Measurements from ENCODE around the gene NAALAD2. TPM values are rescaled to one million over a fixed set of nuclear protein-coding genes. Genes with fewer than 3 reads are reported as not detected.
"Not testable (repeated sequence)": the region's sequence is repeated elsewhere in the genome, so short reads cannot be mapped to it uniquely, and the experiment has no call there.

Gene NAALAD2
- total RNA-seq, 2 experiments from 2014 or later, result not detected

DNA sequence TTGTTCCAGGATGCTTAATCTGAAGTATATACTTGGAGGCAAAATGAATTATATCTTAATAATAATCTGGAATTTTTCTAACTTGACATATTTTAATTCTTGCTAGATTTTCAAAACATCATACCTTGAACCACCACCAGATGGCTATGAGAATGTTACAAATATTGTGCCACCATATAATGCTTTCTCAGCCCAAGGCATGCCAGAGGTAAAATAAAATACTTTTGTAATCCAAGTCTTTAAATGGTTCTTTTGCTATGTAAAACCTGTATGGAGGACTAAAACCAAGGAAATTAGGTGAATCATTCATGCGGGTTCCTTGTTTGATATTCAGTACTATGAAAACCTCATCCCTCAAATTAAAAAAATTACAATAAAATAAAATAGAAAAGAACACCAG lies 14.4 kb downstream of the NAALAD2 start:
- Mint-ChIP-seq H3K27ac (no peak overlapping the region), H3K36me3 (ENCODE audit: low read depth) (no peaks in the 10 kb centered on the region), H3K9me3 (no peaks in the 10 kb centered on the region), H3K27me3 (ENCODE audit: low read depth) (peaks cover 14% of the 10 kb centered on the region), H3K4me1 (ENCODE audit: low read depth) (no peaks in the 10 kb centered on the region), H3K4me3 (no peak overlapping the region)
- intact Hi-C loops (cut with micrococcal nuclease), result no loop called here
- DNase-seq, result no peak
- CTCF ChIA-PET, result no interaction called here

GRCh38 chr11:90166982-90167573 lies 32.6 kb downstream of the NAALAD2 start:
- H3K36me3 Mint-ChIP-seq (ENCODE audit: low read depth); H3K27me3 Mint-ChIP-seq (ENCODE audit: low read depth); H3K4me1 Mint-ChIP-seq (ENCODE audit: low read depth); H3K27ac Mint-ChIP-seq; H3K4me3 Mint-ChIP-seq; DNase-seq; intact Hi-C loops (cut with micrococcal nuclease); CTCF ChIA-PET; H3K9me3 Mint-ChIP-seq: not testable (repeated sequence)

DNA sequence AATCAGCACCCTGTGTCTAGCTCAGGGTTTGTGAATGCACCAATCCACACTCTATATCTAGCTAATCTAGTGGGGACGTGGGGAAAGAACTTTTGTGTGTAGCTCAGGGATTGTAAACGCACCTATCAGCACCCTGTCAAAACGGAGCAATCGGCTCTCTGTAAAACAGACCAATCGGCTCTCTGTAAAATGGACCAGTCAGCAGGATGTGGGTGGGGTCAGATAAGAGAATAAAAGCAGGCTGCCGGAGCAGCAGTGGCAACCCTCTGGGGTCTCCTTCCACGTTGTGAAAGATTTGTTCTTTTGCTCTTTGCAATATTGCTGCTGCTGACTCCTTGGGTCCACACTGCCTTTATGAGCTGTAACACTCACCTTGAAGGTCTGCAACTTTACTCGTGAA lies 33.2 kb downstream of the NAALAD2 start:
- CTCF ChIA-PET; H3K9me3 Mint-ChIP-seq; H3K36me3 Mint-ChIP-seq (ENCODE audit: low read depth); H3K4me1 Mint-ChIP-seq (ENCODE audit: low read depth); intact Hi-C loops (cut with micrococcal nuclease); H3K4me3 Mint-ChIP-seq; H3K27ac Mint-ChIP-seq; DNase-seq; H3K27me3 Mint-ChIP-seq (ENCODE audit: low read depth): not testable (repeated sequence)

- H3K4me1 Mint-ChIP-seq (ENCODE audit: low read depth), result no peaks in the 10 kb centered on the region
- no peak for DNase-seq
- no peaks in the 10 kb centered on the region for H3K36me3 Mint-ChIP-seq (ENCODE audit: low read depth)
- no peak overlapping the region for H3K4me3 Mint-ChIP-seq
- no peaks in the 10 kb centered on the region for H3K9me3 Mint-ChIP-seq
- CTCF ChIA-PET, result no interaction called here
- intact Hi-C loops (cut with micrococcal nuclease), result no loop called here
- peaks cover 7% of the 10 kb centered on the region for H3K27me3 Mint-ChIP-seq (ENCODE audit: low read depth)
- no peak overlapping the region for H3K27ac Mint-ChIP-seq
These were observed 34.1 kb downstream of the NAALAD2 start for GRCh38 chr11:90168571-90168970.

GRCh38 chr11:90171359-90171758 lies 36.9 kb downstream of the NAALAD2 start:
- H3K27me3 Mint-ChIP-seq (ENCODE audit: low read depth), result peaks cover 2% of the 10 kb centered on the region
- DNase-seq, result no peak
- H3K27ac Mint-ChIP-seq, result no peak overlapping the region
- no peaks in the 10 kb centered on the region for H3K9me3 Mint-ChIP-seq
- no peaks in the 10 kb centered on the region for H3K4me1 Mint-ChIP-seq (ENCODE audit: low read depth)
- intact Hi-C loops (cut with micrococcal nuclease), result no loop called here
- H3K4me3 Mint-ChIP-seq, result no peak overlapping the region
- no peaks in the 10 kb centered on the region for H3K36me3 Mint-ChIP-seq (ENCODE audit: low read depth)
- CTCF ChIA-PET, result no interaction called here

DNA sequence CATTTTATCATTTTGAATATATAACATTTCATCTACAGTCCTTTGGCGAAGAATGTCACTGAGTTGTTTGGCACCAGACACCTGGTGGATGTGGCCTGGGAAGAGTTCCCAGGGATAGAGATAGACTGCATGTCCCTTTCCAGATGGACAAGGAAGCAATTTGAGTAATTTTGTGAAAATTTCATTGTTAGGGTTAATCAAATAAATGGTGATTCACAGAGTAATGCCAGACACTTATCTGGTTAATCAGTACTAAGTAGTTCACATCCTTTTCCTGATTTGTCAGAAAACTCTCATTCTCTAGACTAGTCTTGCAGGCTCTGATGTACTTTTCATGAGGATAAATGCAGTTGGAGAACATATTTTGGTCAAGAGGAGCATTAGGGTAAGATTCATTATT lies 41.6 kb downstream of the NAALAD2 start:
- peaks cover 8% of the 10 kb centered on the region for H3K27me3 Mint-ChIP-seq (ENCODE audit: low read depth)
- CTCF ChIA-PET, result interaction anchor here (1.0 kb wide), 1 partner anchor 29 kb away, joined by 3 read pairs; no protein-coding TSS in a partner anchor
- no peaks in the 10 kb centered on the region for H3K9me3 Mint-ChIP-seq
- H3K36me3 Mint-ChIP-seq (ENCODE audit: low read depth), result no peaks in the 10 kb centered on the region
- intact Hi-C loops (cut with micrococcal nuclease), result no loop called here
- no peak for DNase-seq
- no peak overlapping the region for H3K27ac Mint-ChIP-seq
- H3K4me3 Mint-ChIP-seq, result no peak overlapping the region
- no peaks in the 10 kb centered on the region for H3K4me1 Mint-ChIP-seq (ENCODE audit: low read depth)

GRCh38 chr11:90178751-90179150 lies 44.3 kb downstream of the NAALAD2 start:
- H3K27me3 Mint-ChIP-seq (ENCODE audit: low read depth), result peaks cover 7% of the 10 kb centered on the region
- DNase-seq, result no peak
- no peaks in the 10 kb centered on the region for H3K36me3 Mint-ChIP-seq (ENCODE audit: low read depth)
- no peak overlapping the region for H3K27ac Mint-ChIP-seq
- H3K4me1 Mint-ChIP-seq (ENCODE audit: low read depth), result no peaks in the 10 kb centered on the region
- H3K4me3 Mint-ChIP-seq, result no peak overlapping the region
- CTCF ChIA-PET, result no interaction called here
- intact Hi-C loops (cut with micrococcal nuclease), result no loop called here
- no peaks in the 10 kb centered on the region for H3K9me3 Mint-ChIP-seq

DNA sequence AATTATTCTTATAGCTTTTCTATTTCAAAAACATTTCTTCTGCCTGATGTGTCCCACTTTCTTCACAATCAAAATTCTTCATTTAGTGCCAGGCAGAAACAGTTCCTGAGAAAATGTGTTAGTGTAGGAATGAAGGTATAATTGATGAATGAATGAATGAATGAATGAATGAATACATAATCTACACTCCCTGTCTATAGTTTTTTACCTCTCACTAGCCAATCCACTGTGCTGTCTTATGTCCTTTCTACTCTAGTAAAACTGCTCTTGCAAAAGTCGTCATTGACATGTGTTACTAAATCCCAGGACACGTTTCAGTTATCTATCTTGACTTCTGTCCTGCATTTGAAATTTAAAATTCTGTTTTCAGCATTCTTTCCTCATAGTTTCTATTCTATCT lies 45.5 kb downstream of the NAALAD2 start:
- no peak for DNase-seq
- Mint-ChIP-seq H3K4me3 (no peak overlapping the region), H3K4me1 (ENCODE audit: low read depth) (no peaks in the 10 kb centered on the region), H3K9me3 (no peaks in the 10 kb centered on the region), H3K36me3 (ENCODE audit: low read depth) (no peaks in the 10 kb centered on the region), H3K27me3 (ENCODE audit: low read depth) (peaks cover 6% of the 10 kb centered on the region), H3K27ac (no peak overlapping the region)
- CTCF ChIA-PET, result interaction anchor here (0.6 kb wide), 1 partner anchor 195 kb away, joined by 3 read pairs; no protein-coding TSS in a partner anchor
- intact Hi-C loops (cut with micrococcal nuclease), result no loop called here

- DNase-seq, result no peak
- H3K9me3 Mint-ChIP-seq, result no peaks in the 10 kb centered on the region
- no peaks in the 10 kb centered on the region for H3K27me3 Mint-ChIP-seq (ENCODE audit: low read depth)
- intact Hi-C loops (cut with micrococcal nuclease), result no loop called here
- H3K4me3 Mint-ChIP-seq, result no peak overlapping the region
- H3K27ac Mint-ChIP-seq, result no peak overlapping the region
- peaks cover 15% of the 10 kb centered on the region for H3K36me3 Mint-ChIP-seq (ENCODE audit: low read depth)
- no peaks in the 10 kb centered on the region for H3K4me1 Mint-ChIP-seq (ENCODE audit: low read depth)
- CTCF ChIA-PET, result interaction anchor here (1.6 kb wide), 1 partner anchor 17 kb away, joined by 4 read pairs; no protein-coding TSS in a partner anchor
These were observed 53.4 kb downstream of the NAALAD2 start for GRCh38 chr11:90187839-90188238.

- no peak for DNase-seq
- no peaks in the 10 kb centered on the region for H3K4me1 Mint-ChIP-seq (ENCODE audit: low read depth)
- no peaks in the 10 kb centered on the region for H3K9me3 Mint-ChIP-seq
- no peak overlapping the region for H3K27ac Mint-ChIP-seq
- no peaks in the 10 kb centered on the region for H3K27me3 Mint-ChIP-seq (ENCODE audit: low read depth)
- CTCF ChIA-PET, result interaction anchor here (1.6 kb wide), 1 partner anchor 16 kb away, joined by 4 read pairs; no protein-coding TSS in a partner anchor
- H3K36me3 Mint-ChIP-seq (ENCODE audit: low read depth), result peaks cover 15% of the 10 kb centered on the region
- intact Hi-C loops (cut with micrococcal nuclease), result no loop called here
- H3K4me3 Mint-ChIP-seq, result no peak overlapping the region
These were observed 54.5 kb downstream of the NAALAD2 start for GRCh38 chr11:90189011-90189410.

GRCh38 chr11:90192869-90193582 lies 58.6 kb downstream of the NAALAD2 start:
- CTCF ChIA-PET, result no interaction called here
- no peak overlapping the region for H3K27ac Mint-ChIP-seq

DNA sequence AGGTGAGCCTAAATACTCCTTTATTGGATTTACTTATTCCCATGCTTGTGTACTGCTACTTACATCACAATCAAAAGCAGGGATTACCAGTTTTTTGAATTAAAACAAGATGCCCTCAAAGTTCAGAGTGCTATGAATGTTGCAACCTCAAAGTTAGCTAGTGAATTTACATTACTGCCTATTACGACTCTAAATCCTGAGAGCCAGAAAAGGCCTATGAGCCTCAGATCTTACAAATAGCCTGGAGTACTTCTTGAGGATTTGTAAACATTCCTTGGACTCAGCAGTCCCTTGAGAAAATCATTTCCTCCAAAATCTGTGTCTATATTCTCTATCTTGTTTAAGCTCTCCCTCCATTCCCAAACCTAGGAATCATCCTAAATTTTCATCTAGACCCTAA lies 62.9 kb downstream of the NAALAD2 start:
- Mint-ChIP-seq H3K36me3 (ENCODE audit: low read depth) (peaks cover 21% of the 10 kb centered on the region), H3K4me1 (ENCODE audit: low read depth) (peaks cover 6% of the 10 kb centered on the region), H3K27me3 (ENCODE audit: low read depth) (no peaks in the 10 kb centered on the region), H3K27ac (no peak overlapping the region), H3K4me3 (no peak overlapping the region), H3K9me3 (no peaks in the 10 kb centered on the region)
- no peak for DNase-seq
- CTCF ChIA-PET, result interaction anchor here (1.2 kb wide), 1 partner anchor 8 kb away, joined by 7 read pairs; no protein-coding TSS in a partner anchor
- intact Hi-C loops (cut with micrococcal nuclease), result no loop called here

More at GRCh38 chr11:90192869-90193582, 58.6 kb downstream of the NAALAD2 start:
- H3K4me1 Mint-ChIP-seq (ENCODE audit: low read depth), result peaks cover 2% of the 10 kb centered on the region
- H3K27me3 Mint-ChIP-seq (ENCODE audit: low read depth), result no peaks in the 10 kb centered on the region
- H3K36me3 Mint-ChIP-seq (ENCODE audit: low read depth), result peaks cover 18% of the 10 kb centered on the region
- H3K4me3 Mint-ChIP-seq, result no peak overlapping the region
- H3K9me3 Mint-ChIP-seq, result no peaks in the 10 kb centered on the region
- DNase-seq, result no peak
- intact Hi-C loops (cut with micrococcal nuclease), result no loop called here

DNA sequence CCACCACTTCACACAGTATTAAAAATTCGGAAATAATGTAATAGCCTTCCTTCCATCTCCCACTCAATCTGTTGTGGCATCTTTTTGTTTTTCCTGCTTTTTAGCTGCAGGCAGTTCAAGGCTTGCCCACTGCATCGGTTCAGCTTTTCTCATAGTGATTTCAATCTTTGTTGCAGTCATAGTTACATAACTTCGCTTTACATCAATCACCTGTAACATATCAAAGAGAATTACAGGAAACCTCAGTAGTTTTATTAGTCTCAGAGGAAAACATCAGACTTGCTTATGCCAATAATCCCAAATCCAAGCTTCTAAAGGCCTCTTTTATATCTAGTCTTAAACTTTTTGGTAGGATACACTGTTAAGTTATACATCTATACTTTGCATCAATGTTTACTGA lies 67.9 kb downstream of the NAALAD2 start:
- no peak for DNase-seq
- peaks cover 16% of the 10 kb centered on the region for H3K4me1 Mint-ChIP-seq (ENCODE audit: low read depth)
- H3K27me3 Mint-ChIP-seq (ENCODE audit: low read depth), result no peaks in the 10 kb centered on the region
- CTCF ChIA-PET, result no interaction called here
- peaks cover 33% of the 10 kb centered on the region for H3K36me3 Mint-ChIP-seq (ENCODE audit: low read depth)
- H3K9me3 Mint-ChIP-seq, result no peaks in the 10 kb centered on the region
- H3K27ac Mint-ChIP-seq, result no peak overlapping the region
- intact Hi-C loops (cut with micrococcal nuclease), result no loop called here
- H3K4me3 Mint-ChIP-seq, result no peak overlapping the region
